GM19395 (cell line): Measurements from ENCODE around the gene FEM1C.

Experiments used
- ATAC-seq: cut with Tn5 transposase; IDR thresholded peaks from one replicate; pipeline ENCODE4 v1.9.1; 2021; ENCODE audit warnings: mild to moderate bottlenecking, moderate library complexity; ENCODE audit not compliant: unreplicated experiment

The FEM1C gene

GRCh38 chr5:115558388-115558956 is 13.9 kb upstream of the FEM1C start:
- ATAC-seq = no peak

GRCh38 chr5:115557667-115558387 is 13.3 kb upstream of the FEM1C start:
- ATAC-seq = no peak

GRCh38 chr5:115556276-115556675 is 11.7 kb upstream of the FEM1C start:
- no peak for ATAC-seq

GRCh38 chr5:115555084-115555633 is 10.6 kb upstream of the FEM1C start:
- no peak for ATAC-seq

GRCh38 chr5:115553082-115553481 is 8.5 kb upstream of the FEM1C start:
- no peak for ATAC-seq

- ATAC-seq = no peak
Observed at GRCh38 chr5:115551415-115551814, 6.8 kb upstream of the FEM1C start.

- ATAC-seq = peak; percentile 23
Observed at GRCh38 chr5:115549154-115549553, 4.6 kb upstream of the FEM1C start.

- ATAC-seq = no peak
Observed at GRCh38 chr5:115548683-115549082, 4.1 kb upstream of the FEM1C start.

- ATAC-seq = no peak
Observed at GRCh38 chr5:115545351-115545882, 842 bp upstream of the FEM1C start.

- peak; percentile 21 for ATAC-seq
Observed at GRCh38 chr5:115544043-115544435, 536 bp downstream of the FEM1C start.

- peak; percentile 50 for ATAC-seq
Observed at GRCh38 chr5:115543365-115544042, 1.1 kb downstream of the FEM1C start.

- ATAC-seq = no peak
Observed at GRCh38 chr5:115542651-115543364, 1.8 kb downstream of the FEM1C start.

- ATAC-seq = no peak
Observed at GRCh38 chr5:115542086-115542485, 2.5 kb downstream of the FEM1C start.

GRCh38 chr5:115541611-115542010 is 3.0 kb downstream of the FEM1C start:
- ATAC-seq = no peak

- ATAC-seq = no peak
Observed at GRCh38 chr5:115535479-115536035, 9.0 kb downstream of the FEM1C start.

- no peak for ATAC-seq
Observed at GRCh38 chr5:115532517-115532916, 12.1 kb downstream of the FEM1C start.

GRCh38 chr5:115531787-115532367 is 12.7 kb downstream of the FEM1C start:
- ATAC-seq = no peak

- no peak for ATAC-seq
Observed at GRCh38 chr5:115531380-115531779, 13.2 kb downstream of the FEM1C start.

GRCh38 chr5:115530426-115530825 is 14.1 kb downstream of the FEM1C start:
- ATAC-seq = no peak

GRCh38 chr5:115526604-115527003 is 18.0 kb downstream of the FEM1C start:
- no peak for ATAC-seq
